Activated CD8-positive, alpha-beta memory T cell treated with anti-CD3 and anti-CD28 coated beads, Interleukin-2, amount 50 U/mL, for 1 hour (primary cell): ENCODE results near the gene MMP15.
"Not testable (repeated sequence)": the region's sequence is repeated elsewhere in the genome, so short reads cannot be mapped to it uniquely, and the experiment has no call there.

Experiments used
- DNase-seq: peaks from one replicate; pipeline ENCODE4 v3.0.0-alpha.2; 2020; ENCODE audit errors: extremely low read depth

MMP15 gene

GRCh38 chr16:58049232-58050185 lies 24.0 kb downstream of the MMP15 start:
- DNase-seq, result no peak

GRCh38 chr16:58051296-58051695 lies 25.7 kb downstream of the MMP15 start:
- no peak for DNase-seq

DNA sequence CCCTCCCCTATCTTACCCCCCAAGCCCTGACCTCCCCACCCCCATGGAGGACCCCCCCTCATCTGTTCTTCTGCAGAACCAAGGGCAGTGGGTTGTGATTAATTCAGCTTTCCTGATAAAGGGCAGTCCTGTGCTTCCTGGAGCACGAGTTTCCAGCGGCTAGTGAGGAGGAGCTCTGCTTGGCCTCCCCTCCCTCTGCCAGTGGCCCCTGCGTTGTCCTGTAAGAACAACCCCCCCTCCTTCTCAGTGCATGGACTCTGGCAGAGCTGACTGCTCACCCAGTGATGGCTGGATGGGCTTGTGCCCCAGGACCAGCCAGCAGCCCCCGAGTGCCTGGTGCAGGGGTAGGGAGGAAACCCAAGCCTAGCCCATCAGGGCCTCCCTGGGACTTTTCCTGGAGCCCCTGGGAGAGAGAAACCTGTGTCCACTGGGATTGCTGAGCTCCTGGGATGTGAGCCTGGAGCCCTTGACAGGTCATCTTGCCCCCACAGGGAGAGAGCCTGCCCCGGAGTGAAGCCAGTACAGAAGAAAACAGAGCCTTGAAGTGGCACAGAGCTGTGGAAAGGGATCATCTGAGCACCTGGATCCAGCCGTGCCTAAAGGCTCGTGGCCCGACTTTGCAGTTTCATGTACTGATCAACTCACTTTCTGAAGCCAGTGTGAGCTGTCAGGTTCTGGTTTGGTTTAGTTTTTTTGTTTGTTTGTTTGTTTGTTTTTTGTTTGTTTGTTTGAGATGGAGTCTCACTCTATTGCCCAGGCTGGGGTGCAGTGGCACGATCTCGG lies 26.5 kb downstream of the MMP15 start:
- no peak for DNase-seq

DNA sequence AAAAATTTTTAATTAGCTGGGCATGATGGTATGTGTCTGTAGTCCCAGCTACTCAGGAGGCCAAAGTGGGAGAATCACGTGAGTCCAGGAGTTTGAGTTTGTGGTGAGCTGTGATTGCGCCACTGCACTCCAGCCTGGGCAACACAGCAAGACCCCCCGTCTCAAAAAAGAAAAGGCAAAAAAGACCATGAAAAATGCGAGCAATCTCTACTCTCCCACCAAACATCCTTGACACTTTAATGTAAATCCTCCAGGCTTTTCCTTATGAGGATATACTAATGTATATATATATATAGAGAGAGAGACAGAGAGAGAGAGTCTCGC lies 28.1 kb downstream of the MMP15 start:
- no peak for DNase-seq

GRCh38 chr16:58054289-58054688 lies 28.7 kb downstream of the MMP15 start:
- DNase-seq, result no peak

- DNase-seq, result no peak
These were observed 31.0 kb downstream of the MMP15 start for GRCh38 chr16:58056580-58056979.

DNA sequence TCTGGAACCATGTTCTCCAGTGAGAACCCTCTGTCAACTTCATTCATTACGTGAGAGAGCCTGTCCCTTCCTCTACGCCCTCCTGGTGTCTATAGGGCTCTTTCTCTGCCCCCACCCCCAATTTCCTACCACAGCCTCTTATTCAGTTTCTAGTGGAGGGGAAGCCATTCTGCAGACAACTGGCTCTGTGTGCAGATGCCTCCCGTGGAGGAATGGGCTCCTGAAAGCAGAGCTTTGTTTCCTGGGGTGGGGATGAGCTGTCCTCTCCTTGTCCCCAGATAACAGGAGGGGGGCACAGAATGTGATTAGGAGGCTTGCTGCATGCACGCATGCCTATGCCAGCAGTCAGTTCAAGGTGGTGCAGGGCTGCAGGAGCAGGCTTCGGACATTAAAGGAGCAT lies 31.6 kb downstream of the MMP15 start:
- no peak for DNase-seq

GRCh38 chr16:58057784-58058183 lies 32.2 kb downstream of the MMP15 start:
- DNase-seq, result no peak

DNA sequence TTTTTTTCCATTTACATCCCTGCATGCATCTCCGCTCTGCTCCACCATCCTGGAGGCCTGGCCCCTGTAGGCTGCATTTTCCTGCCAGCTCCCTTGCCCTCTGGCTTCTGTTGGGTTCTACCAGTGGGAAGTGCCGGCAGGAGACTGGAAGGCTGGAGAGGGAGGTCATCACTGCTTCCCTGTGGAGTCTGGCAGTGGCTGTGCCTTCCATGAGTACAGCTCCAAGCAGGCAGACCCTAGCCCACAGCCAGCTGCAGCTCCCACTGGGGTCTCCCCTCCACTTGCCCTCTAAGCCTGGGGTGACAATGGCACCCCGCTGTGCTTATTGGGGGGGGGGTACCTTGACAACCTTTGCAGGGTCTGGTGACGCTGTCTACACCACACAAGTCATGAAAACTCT lies 37.3 kb downstream of the MMP15 start:
- DNase-seq, result no peak

- no peak for DNase-seq
These were observed 38.0 kb downstream of the MMP15 start for GRCh38 chr16:58063377-58064076.

GRCh38 chr16:58070585-58070984 lies 45.0 kb downstream of the MMP15 start:
- DNase-seq, result no peak

GRCh38 chr16:58072134-58072533 lies 46.6 kb downstream of the MMP15 start:
- DNase-seq, result not testable (repeated sequence)

- not testable (repeated sequence) for DNase-seq
These were observed 47.5 kb downstream of the MMP15 start for GRCh38 chr16:58073086-58073485.

GRCh38 chr16:58074657-58075056 lies 49.1 kb downstream of the MMP15 start:
- DNase-seq, result no peak

- DNase-seq, result no peak
These were observed 51.0 kb downstream of the MMP15 start for GRCh38 chr16:58076514-58076913.

GRCh38 chr16:58077796-58078195 lies 52.2 kb downstream of the MMP15 start:
- no peak for DNase-seq

DNA sequence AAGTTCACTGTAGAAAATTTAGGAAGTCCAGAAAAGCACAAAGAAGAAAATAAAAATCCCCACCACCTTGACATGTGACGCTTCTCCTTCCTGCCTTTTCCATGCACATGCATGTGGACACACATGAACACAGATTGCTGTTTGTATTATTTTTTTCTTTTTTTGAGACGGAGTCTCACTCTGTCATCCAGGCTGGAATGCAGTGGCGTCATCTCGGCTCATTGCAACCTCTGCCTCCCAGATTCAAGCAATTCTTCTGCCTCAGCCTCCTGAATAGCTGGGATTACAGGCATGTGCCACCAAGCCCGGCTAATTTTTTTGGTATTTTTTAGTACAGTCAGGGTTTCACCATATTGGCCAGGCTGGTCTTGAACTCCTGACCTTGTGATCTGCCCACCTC lies 55.1 kb downstream of the MMP15 start:
- not testable (repeated sequence) for DNase-seq

GRCh38 chr16:58082381-58082780 lies 56.8 kb downstream of the MMP15 start:
- DNase-seq, result no peak

DNA sequence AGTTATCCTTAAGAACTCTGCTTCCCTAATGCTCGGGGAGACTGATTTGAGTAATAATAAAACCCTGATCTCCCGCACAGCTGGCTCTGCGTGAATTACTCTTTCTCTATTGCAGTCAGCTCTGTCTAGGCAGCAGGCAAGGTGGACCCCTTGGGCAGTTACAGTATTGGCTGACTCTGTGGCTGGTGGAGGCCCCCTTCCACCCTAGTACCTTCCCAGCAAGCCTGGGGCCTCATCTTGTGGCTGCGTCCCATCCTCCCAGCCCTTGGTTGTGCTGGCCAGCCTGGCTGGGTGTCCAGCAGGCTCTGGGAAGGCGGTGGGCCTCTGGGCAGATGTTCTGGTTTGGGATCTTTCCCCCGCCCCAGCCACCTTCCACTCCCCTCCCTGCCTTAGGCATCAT lies 59.1 kb downstream of the MMP15 start:
- DNase-seq, result no peak

DNA sequence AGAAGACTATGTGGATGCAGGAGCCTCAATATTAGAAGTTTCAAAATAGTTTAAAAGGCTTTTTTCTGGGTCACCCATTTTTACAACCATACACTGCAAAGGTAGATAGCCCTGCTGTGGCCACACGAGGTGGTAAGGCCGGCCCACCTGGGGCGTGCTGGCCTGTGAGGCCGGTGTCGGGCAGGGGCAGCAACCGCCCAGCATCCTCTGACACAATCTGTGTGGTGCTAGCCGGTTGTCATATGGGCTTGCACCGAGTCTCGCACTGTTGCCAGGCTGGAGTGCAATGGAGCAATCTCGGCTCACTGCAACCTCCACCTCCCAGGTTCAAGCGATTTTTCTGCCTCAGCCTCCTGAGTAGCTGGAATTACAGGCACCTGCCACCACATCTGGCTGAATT lies 59.6 kb downstream of the MMP15 start:
- no peak for DNase-seq

- DNase-seq, result no peak
These were observed 60.2 kb downstream of the MMP15 start for GRCh38 chr16:58085584-58086251.
